Activated T-cell treated with anti-CD3 and anti-CD28 coated beads, Interleukin-2, amount 50 U/mL, for 1 hour (primary cell): ENCODE data around the gene ATP8B3.

Experiments
- DNase-seq: peaks from one replicate; pipeline ENCODE4 v3.0.0-alpha.2; 2020

ATP8B3 gene, protein sequence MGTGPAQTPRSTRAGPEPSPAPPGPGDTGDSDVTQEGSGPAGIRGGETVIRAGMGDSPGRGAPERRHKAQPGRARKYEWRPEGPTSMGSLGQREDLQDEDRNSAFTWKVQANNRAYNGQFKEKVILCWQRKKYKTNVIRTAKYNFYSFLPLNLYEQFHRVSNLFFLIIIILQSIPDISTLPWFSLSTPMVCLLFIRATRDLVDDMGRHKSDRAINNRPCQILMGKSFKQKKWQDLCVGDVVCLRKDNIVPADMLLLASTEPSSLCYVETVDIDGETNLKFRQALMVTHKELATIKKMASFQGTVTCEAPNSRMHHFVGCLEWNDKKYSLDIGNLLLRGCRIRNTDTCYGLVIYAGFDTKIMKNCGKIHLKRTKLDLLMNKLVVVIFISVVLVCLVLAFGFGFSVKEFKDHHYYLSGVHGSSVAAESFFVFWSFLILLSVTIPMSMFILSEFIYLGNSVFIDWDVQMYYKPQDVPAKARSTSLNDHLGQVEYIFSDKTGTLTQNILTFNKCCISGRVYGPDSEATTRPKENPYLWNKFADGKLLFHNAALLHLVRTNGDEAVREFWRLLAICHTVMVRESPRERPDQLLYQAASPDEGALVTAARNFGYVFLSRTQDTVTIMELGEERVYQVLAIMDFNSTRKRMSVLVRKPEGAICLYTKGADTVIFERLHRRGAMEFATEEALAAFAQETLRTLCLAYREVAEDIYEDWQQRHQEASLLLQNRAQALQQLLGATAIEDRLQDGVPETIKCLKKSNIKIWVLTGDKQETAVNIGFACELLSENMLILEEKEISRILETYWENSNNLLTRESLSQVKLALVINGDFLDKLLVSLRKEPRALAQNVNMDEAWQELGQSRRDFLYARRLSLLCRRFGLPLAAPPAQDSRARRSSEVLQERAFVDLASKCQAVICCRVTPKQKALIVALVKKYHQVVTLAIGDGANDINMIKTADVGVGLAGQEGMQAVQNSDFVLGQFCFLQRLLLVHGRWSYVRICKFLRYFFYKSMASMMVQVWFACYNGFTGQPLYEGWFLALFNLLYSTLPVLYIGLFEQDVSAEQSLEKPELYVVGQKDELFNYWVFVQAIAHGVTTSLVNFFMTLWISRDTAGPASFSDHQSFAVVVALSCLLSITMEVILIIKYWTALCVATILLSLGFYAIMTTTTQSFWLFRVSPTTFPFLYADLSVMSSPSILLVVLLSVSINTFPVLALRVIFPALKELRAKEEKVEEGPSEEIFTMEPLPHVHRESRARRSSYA (N-terminal part only)

DNA sequence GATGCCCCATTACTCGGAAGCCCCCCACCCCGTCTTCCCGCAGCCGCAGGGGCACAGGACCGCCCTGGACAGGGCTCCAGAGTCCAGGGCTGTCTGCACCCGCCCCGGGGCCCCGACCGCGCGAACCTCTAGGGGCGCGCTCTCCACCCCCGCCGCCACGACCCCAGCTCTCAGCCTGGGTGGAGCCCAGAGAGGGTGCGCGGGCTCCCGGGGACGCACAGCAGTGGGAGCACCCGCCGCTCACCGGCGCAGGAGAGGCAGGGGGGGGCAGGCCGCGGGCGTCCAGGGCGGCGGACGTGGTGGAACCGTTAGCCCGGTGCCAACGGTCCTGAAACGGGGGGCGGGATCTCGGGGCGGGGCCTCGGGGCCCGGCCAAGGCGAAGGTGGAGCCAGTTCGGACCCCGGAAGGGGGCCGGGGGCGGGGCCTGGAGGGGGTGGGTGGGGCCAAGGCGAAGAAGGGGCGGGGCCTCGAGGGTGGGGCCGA lies at the start of gene ATP8B3:
Gene ATP8B3, minus strand, starts transcription at position 335 of the 484 bp plus-strand sequence. CDS start 540 bp downstream, outside the sequence.
- DNase-seq: no peak

DNA sequence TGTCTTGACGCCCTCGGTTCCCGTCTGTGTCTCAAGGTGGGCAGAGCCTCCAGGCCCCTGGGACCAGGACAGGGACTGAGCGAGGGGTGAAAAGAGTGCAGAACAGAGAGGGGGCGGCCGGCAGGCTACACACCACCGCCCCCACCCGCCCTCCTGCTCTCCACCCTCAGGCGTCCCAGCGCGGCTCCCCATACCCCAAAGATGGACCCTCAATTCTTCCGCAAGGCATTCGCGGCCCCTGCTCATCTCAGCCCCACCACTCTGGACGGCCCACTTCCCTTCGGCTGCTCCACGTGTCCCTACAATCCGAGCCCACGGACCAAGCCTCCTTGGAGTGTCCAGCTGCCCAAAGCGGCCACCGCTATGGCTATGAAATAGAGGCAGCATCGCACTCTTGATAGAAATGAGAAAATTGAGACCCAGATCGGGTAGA lies 49.5 kb upstream of the ATP8B3 start:
- DNase-seq: no peak

DNA sequence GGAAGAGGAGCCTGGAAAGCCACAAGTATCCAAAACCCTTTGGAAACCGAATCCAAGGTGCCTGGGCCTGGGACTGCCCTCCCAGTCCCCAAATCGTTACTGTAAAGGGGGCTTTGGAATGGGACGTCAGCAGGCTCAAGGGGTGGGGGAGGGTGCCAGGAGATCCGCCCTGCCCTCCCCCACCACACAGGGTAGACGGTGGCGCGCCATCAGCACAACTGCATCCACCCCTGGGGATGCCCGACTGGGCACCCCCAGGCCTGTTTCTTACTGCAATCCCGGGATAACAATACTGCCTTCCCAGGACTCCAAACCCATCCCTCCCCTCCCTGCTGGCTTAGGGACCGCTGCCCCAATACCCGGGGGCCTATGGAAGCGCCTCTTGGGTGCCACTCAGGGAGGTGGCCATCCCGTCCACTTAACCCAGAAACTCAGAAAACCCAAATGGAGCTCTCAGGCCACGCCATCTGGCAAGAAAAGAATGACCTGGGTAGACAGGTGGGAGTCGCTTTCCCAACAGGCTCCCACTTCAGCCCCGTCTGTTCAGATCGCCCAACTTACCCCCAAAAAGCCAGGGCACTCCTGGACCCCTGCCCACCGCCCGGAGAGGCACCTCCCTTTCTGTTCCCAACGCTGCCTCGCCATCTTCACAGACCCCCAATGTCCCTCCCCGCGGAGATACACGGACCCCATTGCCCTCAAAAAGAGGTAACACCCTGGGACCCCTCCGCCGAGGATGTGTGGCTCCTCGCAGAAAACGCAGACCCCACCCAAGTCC lies 48.9 kb upstream of the ATP8B3 start:
- no peak for DNase-seq

DNA sequence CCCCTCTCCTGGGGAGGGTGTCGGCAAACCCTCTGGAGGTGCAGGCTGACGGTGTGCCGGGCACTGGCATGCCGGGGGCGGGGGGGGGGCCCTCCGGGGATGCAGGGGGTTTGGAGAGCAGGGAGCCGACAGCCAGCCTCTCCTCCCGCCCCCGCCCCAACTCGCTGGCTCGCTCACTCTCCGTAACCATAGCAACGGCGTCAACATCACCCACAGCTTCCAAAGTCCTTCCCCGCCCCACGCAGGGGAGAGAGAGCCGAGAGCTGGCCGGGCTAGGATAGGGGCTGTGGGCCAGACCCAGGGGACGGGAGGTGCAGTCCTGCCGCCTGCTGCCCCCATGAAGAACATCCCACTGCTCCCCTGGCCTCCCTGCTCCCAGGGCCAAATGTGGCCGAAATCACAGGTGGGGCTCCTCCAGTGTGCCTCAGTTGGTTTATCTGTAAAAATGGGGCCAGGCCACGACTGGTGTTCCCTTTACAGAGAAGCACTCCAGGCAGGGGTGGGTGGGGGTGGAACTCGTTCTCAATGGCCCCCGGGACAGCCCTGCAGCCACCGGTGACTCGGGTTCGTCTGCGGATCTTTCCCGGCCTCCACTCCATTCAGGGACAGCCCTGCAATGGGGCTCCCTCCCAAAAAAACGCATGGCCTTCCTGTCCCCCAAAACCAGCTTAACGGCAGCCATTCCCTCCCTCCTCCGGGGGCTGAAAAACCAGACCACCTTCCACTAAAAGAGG lies 48.1 kb upstream of the ATP8B3 start:
- peak; percentile 65 for DNase-seq

DNA sequence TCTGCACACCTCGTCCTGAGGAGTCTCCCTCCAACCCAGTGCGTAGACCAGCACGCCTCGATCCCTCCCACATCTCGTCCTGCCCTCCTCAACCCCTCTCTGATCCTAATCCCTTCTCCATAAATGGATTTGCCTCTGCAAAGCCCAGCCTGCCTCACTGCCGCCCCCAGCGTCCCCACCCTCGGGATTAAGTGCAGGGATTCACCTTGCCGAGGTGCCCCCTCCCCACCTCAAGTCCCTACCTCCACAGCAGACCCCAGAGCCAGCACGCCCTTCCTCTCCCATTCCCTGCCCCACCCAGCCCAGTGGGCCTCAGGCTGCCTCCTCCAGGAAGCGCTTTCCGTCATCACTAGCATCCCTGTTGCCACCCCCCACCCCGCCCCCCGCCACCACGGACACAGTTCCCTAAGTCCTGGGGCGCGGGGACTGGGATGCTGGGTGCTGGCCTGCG lies 47.3 kb upstream of the ATP8B3 start:
- no peak for DNase-seq

DNA sequence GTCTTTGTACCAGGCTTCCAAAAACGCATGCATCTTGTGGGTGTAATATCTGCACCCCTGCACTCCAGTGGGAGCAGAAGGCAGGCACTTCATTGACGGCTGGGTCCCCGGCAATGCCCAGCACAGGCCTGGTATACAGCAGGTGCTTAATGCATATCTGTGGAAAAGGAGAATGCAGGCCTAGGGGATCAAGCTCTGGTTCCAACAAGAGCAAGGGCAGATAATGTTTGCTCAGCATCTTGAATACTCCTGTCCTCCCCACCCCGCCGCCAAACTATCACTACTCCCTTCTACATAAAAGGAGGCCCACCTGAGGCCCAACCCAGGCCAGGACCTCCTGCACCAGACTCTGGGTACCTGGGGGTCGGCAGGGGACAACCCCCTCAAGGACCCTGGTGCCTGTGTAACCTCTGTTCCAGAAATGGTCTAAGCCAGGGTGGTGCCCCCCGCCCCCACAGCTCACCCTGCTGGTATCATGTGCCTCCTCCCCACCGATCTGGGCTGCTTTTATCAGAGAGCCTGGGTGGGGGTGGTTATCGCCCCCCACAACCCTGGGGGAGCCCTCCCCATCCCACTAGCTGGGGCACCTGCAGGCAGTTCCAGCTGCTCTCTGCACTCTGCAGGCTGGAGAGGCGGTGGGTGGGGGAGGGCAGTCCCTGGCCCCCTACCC lies 46.5 kb upstream of the ATP8B3 start:
- DNase-seq: no peak

DNA sequence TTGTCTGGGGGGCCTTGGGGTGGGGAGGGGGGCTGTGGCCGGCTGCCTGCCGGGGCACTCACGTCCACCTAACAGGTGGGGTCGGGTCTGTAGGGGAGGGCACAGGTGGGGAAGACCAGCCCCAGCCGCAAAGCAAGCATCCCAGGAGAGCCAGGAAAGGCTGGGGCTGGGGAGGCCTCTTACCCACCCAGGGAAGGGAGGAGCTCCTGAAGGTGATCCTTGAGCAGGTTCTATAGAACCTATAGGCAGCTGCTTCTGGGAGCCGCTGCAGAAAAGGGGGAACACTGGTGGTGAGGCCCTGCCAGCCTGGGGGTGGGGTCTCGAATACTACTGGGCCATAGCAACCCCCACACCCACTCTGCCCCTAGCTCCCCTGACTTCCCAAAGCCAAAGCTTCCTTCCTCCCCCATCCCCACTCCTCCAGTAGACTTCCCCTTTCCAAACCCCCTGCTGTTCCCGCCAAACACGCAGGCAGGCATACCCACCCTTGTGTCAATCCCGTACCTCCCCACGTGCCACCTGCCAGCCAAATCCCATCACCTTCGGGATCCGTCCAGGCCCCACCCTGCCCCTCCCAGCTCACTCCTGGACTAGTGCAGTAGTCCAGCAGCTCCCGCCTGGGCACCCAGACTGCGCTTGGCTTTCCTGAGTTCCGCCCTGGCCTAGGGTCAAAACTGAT lies 45.7 kb upstream of the ATP8B3 start:
- DNase-seq: no peak

DNA sequence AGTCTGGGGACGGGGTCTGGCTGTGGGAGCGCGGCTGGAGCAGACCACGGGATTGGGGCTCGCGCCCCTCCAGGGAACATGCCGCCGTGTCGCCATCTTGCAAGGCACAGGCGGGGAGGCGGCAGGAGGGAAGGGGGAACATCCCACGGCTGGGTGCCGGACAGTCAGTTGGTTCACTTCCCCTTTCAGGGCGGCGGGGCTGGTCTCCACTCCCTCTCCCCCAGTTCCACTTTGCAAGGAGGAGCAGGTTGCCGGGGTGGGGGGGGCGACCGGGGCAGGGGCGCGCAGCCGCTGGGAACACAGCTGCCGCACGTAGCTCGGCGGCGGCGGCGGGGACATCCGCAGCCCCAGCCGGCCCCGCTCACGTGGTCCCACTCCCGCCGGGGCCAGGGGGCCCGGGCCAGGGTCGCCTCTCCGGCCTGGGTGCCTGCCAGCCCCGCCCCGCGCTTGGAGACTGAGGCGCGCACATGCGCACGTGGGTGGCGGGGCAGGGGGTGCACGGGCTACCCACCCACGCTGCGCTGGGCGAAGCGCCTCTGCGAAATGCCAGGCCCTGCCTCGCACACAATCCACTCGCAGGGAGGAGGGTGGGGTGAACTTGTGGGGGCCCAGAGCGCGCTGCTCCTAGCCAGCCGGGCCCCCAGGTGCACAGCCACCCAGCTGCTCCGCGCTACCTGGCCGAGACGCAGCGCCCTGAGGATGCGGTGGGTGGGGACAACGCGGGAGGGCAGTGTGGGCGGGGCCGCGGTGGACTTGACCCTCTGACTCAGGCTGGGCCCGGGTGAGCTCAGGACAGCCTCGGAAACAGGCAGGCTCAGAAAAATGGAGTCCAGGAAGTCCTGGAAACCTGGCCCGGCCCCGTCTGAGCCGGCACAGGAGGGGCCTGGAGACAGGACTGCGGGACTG lies 44.9 kb upstream of the ATP8B3 start:
- DNase-seq: peak; percentile 61

DNA sequence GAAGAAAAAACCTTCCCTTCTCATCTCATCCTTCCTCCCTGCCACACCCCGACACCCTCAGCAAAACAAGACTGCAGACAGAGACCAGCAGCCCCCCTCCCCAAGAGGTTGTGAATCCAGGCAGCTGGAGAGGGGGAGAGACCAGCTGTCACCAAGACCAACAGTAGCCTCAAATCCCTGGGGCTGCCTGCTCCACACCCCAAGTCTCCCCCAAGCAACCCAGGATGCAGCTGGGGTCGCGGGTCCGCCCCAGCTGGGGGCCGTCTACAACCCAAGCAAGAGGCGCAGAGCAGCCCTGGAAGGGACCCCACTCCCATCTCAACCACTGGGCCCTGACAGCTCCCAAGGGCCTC lies 44.2 kb upstream of the ATP8B3 start:
- no peak for DNase-seq

DNA sequence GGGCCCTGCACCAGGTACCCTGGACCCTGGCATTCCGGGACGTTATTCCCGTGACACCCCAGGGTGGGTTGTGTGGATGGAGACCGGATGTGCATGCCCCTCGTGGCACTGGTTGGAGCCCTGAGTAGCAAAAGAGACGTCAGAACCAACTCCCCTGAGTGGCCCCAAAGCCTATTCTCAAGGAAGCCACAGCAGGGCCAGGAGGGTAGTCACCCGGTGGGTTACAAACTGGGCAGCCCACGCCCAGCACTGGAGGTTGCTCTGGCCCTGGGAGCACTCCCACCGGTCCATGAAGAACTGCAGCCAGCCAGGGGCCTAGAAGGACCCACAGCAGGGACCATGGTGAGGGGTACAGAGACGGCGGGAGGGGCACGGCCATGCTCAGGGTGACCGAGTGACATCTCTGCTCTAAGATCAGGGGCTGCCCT lies 43.8 kb upstream of the ATP8B3 start:
- no peak for DNase-seq

DNA sequence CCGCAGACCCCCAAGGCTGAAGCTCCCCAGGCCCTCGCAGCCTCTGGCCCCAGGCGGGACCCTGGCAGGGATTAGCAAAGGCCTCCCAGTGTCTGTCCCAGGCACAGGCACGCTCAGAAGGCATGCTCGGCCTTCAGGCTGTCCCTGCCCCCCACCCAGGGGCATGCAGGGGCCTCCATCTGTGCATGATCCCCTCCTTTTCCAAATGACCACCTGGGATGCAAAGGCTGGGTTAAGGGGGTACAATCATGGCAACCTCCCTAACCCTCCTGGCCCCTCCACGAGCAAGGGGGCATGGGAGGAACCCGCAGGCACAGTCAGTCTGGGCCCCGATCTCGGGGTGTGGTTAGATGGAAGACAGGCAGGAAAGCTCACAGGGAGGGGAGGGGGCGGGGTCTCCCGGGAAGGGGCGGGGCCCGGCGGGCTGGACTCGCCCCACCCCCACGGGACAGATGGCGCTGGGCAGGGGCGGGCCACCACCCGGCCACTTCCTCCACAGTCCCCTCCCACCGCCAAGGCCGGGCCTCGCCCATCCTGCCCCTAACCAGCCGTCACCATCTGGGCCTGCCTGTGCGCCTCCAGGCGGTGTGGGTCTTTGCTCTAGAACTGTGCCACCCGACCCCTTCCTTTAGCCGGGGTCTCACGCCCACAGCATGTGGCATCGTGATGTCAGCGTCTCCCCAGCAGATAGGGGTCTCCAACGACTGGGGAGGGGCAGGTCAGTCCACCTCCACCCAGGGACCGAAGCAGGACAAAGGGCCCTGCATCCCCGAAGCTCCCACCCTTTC lies 43.2 kb upstream of the ATP8B3 start:
- DNase-seq: peak; percentile 75

DNA sequence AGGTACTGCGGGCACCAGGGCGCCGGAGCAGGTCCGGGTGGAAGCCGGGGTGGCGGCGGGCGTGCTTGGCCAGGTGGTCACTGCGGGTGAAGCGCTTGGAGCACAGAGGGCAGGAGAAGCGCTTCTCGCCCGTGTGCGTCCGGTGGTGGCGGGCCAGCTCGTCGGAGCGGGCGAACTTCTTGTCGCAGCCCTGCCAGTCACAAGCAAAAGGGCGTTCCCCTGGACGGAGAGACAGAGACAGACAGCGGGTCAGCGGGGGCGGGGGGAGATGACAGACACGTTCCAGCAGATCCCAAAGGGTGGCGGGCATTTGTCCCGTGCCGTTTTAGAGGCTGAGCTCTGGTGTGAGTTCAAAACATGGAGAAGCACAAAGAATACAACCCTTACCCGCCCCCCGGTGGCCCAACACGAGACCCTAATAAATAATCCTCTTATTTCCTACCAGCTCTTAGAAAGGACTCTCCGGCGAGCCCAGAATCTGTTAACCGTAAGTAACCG lies 42.5 kb upstream of the ATP8B3 start:
- DNase-seq: no peak

DNA sequence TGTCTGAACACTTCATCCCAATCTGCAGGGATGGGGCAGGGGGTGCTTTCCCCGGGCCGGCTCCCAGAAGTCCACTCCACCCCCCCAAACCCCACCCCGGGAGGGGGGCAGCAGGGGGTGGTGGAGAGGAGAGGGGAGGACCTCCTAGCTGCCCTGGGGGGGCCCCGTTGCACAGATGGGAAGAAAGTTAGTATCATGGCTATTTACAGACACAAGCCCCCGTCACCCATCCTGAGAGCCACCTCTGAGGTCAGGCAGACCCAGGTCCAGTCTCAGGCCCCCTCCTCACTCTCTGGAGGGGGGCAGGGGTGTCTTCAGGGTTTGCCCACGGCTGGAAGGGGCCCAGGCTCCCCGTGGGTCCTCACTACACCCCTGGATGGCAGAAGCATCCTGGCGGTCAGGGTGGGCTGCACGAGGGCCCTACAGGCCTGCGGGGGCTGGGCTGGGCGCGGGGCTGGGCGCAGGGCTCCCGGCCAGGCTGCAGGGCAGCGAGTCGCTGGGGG lies 42.0 kb upstream of the ATP8B3 start:
- DNase-seq: no peak

DNA sequence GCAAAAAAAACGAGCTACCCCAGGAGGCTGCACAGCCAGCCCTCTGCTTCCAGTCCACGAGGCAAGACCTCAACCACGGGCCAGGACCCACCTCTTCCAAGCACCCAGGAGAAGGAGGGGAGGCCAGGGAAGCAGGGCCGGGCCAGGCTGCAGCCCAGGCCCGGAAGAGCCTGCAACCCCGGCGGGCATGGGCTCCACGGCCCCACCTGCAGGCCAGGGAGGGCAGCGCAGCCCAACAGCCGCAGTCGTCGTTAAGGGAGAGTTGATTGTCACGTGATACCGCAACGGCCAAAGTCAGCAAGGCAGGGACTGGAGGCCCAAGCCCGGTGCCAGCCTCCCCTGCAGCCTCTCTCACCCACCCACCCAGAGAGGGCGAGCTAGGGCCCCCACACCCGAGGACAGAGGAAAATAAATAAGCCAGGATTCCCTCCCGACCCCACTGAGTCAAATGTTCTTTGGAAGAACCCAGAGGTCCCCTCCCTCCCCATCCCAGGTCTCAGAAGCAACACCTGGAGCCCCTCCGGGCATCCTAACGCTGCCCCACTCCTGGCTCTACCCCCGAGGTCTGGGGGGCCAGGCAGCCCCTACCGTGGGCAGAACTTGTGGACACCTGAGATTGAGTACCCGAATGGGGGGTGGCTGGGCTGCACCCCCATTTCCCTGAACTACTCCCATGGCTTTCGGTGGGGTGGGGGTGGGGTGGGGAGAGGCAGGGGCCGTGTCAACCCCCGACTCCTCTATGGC lies 41.4 kb upstream of the ATP8B3 start:
- DNase-seq: peak; percentile 86

DNA sequence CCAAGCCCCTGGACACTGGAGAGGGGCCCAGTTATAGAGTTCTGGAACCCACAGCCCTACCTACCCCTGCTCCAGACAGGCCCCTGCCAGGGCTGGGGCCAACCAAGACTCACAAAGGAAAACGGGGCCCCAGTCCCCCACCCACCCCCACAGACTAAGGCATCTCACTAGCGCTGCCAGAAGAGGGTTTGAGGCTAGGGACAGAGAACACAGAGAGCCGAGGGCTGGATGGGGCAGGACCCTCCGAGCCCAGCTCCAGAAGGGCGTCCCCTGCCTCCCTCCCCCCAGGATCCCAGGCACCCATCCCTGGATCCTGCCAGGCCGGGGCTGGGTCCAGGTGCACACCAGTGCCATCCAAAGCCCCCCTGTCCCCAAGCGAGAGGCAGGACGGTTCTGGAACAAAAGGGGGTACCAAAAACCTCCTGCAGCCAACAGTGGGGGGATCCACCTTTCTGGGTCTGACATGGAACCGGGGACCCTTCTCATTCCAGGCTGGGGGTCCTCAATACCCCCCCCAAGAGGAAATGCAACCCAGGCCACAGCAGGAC lies 40.6 kb upstream of the ATP8B3 start:
- no peak for DNase-seq
